RWPE2 (cell line): ENCODE data around the gene NFKBIZ.
"Not testable (repeated sequence)": the region's sequence is repeated elsewhere in the genome, so short reads cannot be mapped to it uniquely, and the experiment has no call there.

Experiments
- ATAC-seq: fragments of 200-7000 bp; cut with Tn5 transposase; 3 replicates; pipeline ENCODE4 v1.9.1; 2021; ENCODE audit warnings: low read depth
- DNase-seq: peaks from one replicate; pipeline ENCODE4 v3.0.0-alpha.2; 2020; ENCODE audit warnings: low spot score
- H3K27ac ChIP-seq: fragments of 450-650 bp; 2 replicates; pipeline ENCODE4 v1.5.1; 2017; ENCODE audit warnings: mild to moderate bottlenecking; ENCODE audit not compliant: poor library complexity, severe bottlenecking
- H3K27me3 ChIP-seq: fragments of 250-450 bp; sonication (Bioruptor Pico); 2 replicates; pipeline ENCODE4 v1.5.1; 2021; ENCODE audit warnings: mild to moderate bottlenecking, moderate library complexity; ENCODE audit not compliant: insufficient read depth, poor library complexity, severe bottlenecking
- H3K36me3 ChIP-seq: fragments of 250-450 bp; sonication (Bioruptor Pico); 2 replicates; pipeline ENCODE4 v1.5.1; 2020; ENCODE audit warnings: low read depth, mild to moderate bottlenecking, moderate library complexity
- H3K4me1 ChIP-seq: fragments of 250-450 bp; sonication (Bioruptor Pico); 2 replicates; pipeline ENCODE4 v1.5.1; 2021; ENCODE audit warnings: mild to moderate bottlenecking, moderate library complexity; ENCODE audit not compliant: insufficient read depth, poor library complexity, severe bottlenecking
- H3K4me3 ChIP-seq: fragments of 250-450 bp; sonication (Bioruptor Pico); 2 replicates; pipeline ENCODE4 v1.5.1; 2021; ENCODE audit warnings: mild to moderate bottlenecking, moderate library complexity; ENCODE audit not compliant: severe bottlenecking
- H3K9me3 ChIP-seq: fragments of 250-450 bp; sonication (Bioruptor Pico); 2 replicates; pipeline ENCODE4 v1.5.1; 2021; ENCODE audit warnings: mild to moderate bottlenecking, moderate library complexity; ENCODE audit not compliant: severe bottlenecking
- TF ChIP-seq, protein P1 (sequence below): fragments of 450-650 bp; IDR thresholded peaks from one replicate; pipeline ENCODE4 v1.5.1; 2017; ENCODE audit warnings: mild to moderate bottlenecking, moderate library complexity; ENCODE audit not compliant: poor library complexity, severe bottlenecking

The NFKBIZ gene

GRCh38 chr3:101862416-101863165 lies 13.3 kb downstream of the NFKBIZ start:
- Histone ChIP-seq H3K4me1 (peaks cover 4% of the 10 kb centered on the region), H3K9me3 (no peaks in the 10 kb centered on the region), H3K36me3 (peaks cover 40% of the 10 kb centered on the region), H3K27me3 (no peaks in the 10 kb centered on the region), H3K4me3 (no peak overlapping the region), H3K27ac (no peak overlapping the region)
- TF ChIP-seq, protein P1, sequence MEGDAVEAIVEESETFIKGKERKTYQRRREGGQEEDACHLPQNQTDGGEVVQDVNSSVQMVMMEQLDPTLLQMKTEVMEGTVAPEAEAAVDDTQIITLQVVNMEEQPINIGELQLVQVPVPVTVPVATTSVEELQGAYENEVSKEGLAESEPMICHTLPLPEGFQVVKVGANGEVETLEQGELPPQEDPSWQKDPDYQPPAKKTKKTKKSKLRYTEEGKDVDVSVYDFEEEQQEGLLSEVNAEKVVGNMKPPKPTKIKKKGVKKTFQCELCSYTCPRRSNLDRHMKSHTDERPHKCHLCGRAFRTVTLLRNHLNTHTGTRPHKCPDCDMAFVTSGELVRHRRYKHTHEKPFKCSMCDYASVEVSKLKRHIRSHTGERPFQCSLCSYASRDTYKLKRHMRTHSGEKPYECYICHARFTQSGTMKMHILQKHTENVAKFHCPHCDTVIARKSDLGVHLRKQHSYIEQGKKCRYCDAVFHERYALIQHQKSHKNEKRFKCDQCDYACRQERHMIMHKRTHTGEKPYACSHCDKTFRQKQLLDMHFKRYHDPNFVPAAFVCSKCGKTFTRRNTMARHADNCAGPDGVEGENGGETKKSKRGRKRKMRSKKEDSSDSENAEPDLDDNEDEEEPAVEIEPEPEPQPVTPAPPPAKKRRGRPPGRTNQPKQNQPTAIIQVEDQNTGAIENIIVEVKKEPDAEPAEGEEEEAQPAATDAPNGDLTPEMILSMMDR = no peak
- DNase-seq = no peak
- ATAC-seq = peak; percentile 45

- H3K9me3 ChIP-seq, H3K4me1 ChIP-seq: not testable (repeated sequence)
- peaks cover 17% of the 10 kb centered on the region for H3K36me3 ChIP-seq
These were observed 15.6 kb downstream of the NFKBIZ start for GRCh38 chr3:101864926-101865325.

DNA sequence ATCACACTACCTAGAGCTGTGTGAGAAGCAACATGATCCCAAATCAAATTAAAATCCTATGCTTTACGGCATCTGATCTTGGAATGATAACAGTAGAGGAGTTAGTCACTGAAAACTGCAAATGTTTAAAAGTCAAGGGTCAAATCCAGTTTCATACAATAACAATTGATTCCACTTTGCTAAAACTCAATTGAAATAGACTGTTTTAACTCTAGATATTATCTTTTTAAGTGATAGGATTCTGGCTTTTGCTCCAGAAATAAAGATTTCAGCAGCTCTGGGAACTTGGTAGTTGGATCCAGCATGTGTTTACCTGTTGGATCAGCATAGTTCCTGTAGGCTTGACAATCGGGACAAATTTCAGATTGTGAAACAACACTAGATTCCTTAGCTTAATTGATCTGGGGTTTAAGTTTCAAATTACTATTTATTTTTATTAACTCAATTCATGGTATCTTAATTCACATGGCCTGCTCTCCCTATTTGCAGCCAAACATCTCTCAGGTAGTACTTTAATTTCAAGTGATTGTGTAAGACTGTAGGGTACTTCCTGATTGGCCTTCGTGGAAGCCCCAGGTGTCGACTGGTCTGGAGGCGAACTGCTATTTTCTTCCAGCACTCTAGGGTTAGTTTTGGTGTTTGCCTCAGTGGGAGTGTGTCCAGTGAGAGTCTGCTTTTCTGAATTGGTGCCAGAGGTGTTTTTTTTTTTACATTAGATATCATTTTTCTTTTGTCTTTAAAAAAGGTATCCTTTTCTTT lies 16.6 kb downstream of the NFKBIZ start:
- TF ChIP-seq, protein P1 = no peak
- DNase-seq (no peak), ATAC-seq (no peak)
- no peak overlapping the region for H3K27ac ChIP-seq
- H3K36me3 ChIP-seq = peaks cover 7% of the 10 kb centered on the region
- H3K4me3 ChIP-seq = no peak overlapping the region
- no peaks in the 10 kb centered on the region for H3K27me3 ChIP-seq
- no peaks in the 10 kb centered on the region for H3K9me3 ChIP-seq
- H3K4me1 ChIP-seq = peaks cover 4% of the 10 kb centered on the region

More at GRCh38 chr3:101864926-101865325, 15.6 kb downstream of the NFKBIZ start:
- H3K4me3 ChIP-seq, DNase-seq, H3K27me3 ChIP-seq, ATAC-seq, H3K27ac ChIP-seq: not testable (repeated sequence)

DNA sequence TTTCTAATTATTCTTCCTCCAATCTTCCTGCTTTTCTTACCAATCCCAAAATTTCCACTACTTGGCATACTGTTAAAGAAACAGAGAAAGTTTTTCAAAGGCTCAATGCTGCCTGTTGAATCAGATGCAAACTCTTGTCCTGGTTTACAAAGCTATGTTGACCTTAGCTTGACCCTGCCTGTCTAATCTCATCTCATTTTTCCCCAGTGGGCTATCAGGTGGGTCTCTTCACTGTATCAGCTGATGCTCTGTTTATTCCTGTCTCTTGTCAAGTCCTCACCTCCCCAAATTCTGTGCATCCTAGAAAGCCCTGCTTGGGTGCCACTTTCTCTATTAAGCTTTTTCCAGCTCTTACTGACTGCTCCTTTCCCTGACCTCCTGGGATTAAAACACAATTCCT lies 18.2 kb downstream of the NFKBIZ start:
- TF ChIP-seq, protein P1 = no peak
- no peaks in the 10 kb centered on the region for H3K27me3 ChIP-seq
- peaks cover 4% of the 10 kb centered on the region for H3K4me1 ChIP-seq
- no peak overlapping the region for H3K27ac ChIP-seq
- H3K36me3 ChIP-seq = no peaks in the 10 kb centered on the region
- no peaks in the 10 kb centered on the region for H3K9me3 ChIP-seq
- no peak for ATAC-seq
- no peak overlapping the region for H3K4me3 ChIP-seq
- DNase-seq = no peak

DNA sequence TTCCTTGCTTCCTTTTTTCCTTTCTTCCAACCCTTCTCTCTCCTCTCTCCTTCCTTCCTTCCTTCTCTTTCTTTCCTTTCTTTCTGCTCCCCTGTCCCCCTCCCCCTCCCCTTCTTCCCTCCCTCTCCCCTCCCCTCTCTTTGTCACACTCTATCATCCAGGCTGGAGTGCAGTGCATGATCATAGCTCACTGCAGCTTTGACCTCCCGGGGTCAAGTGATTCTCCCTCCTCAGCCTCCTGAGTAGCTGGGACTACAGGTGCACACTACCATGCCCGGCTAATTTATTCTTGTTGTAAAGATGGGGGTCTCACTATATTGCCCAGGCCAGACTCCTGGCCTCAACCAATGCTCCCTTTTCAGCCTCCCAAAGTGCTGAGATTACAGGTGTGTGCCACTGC lies 18.7 kb downstream of the NFKBIZ start:
- H3K4me1 ChIP-seq = peaks cover 4% of the 10 kb centered on the region
- no peaks in the 10 kb centered on the region for H3K36me3 ChIP-seq
- DNase-seq (no peak), ATAC-seq (no peak)
- TF ChIP-seq, protein P1 = no peak
- no peak overlapping the region for H3K4me3 ChIP-seq
- no peaks in the 10 kb centered on the region for H3K27me3 ChIP-seq
- no peak overlapping the region for H3K27ac ChIP-seq
- no peaks in the 10 kb centered on the region for H3K9me3 ChIP-seq
